H1 (cell line): ENCODE data around the gene ZNF587B. TPM values are rescaled to one million over a fixed set of nuclear protein-coding genes. Genes with fewer than 3 reads are reported as not detected.
A peak's percentile ranks its signal among the peaks of the same experiment; 100 is the strongest.

Experiments
- BCL11A ChIP-seq, 2 experiments: IDR thresholded peaks; one replicate each; pipeline ENCODE4 v1.6.1; 2011; ENCODE audit warnings: low read depth in 2 of 2, low read length in 2 of 2, mild to moderate bottlenecking in 2 of 2
- CEBPB ChIP-seq: IDR thresholded peaks from 2 replicates; pipeline ENCODE4 v1.6.1; 2012; ENCODE audit warnings: low read depth, low read length
- CHD7 ChIP-seq: fragments of 300-600 bp; sonication (generic); IDR thresholded peaks from 2 replicates; pipeline ENCODE4 v1.7.1; 2012; ENCODE audit warnings: low read length, moderate library complexity, mild to moderate bottlenecking, inconsistent platforms; ENCODE audit not compliant: insufficient replicate concordance
- GABPA ChIP-seq: IDR thresholded peaks from 2 replicates; pipeline ENCODE4 v1.6.1; 2011; ENCODE audit warnings: mild to moderate bottlenecking, low read length, moderate library complexity, borderline replicate concordance; ENCODE audit not compliant: insufficient read depth
- GTF2F1 ChIP-seq: IDR thresholded peaks from 2 replicates; pipeline ENCODE4 v1.6.1; 2012; ENCODE audit warnings: low read depth, low read length, improper control_type of control experiment, borderline replicate concordance
- NRF1 ChIP-seq: IDR thresholded peaks from 2 replicates; pipeline ENCODE4 v1.6.1; 2011; ENCODE audit warnings: mild to moderate bottlenecking, low read depth, low read length, improper control_type of control experiment
- PHF8 ChIP-seq: fragments of 200-600 bp; sonication (generic); conservative IDR thresholded peaks from 2 replicates; pipeline ENCODE4 v1.7.1; 2012; ENCODE audit warnings: low read depth, mild to moderate bottlenecking, inconsistent platforms, low read length, moderate library complexity
- POLR2A ChIP-seq, 2 experiments: IDR thresholded peaks; 1 replicate in 1 of 2; 2 replicates in 1 of 2; pipeline ENCODE4 v1.6.1; 2011; ENCODE audit warnings: low read depth in 2 of 2, low read length in 2 of 2, mild to moderate bottlenecking in 2 of 2; ENCODE audit errors: control extremely low read depth in 1 of 2
- SAP30 ChIP-seq: fragments of 300-600 bp; sonication (generic); IDR thresholded peaks from 2 replicates; pipeline ENCODE4 v1.7.1; 2012; ENCODE audit warnings: low read length, moderate library complexity, mild to moderate bottlenecking, inconsistent platforms; ENCODE audit not compliant: insufficient read depth, insufficient replicate concordance
- TAF1 ChIP-seq: IDR thresholded peaks from 2 replicates; pipeline ENCODE4 v1.6.1; 2011; ENCODE audit warnings: mild to moderate bottlenecking, low read depth, low read length
- TAF7 ChIP-seq: optimal IDR thresholded peaks from 2 replicates; pipeline ENCODE3; 2011; ENCODE audit warnings: low read depth, mild to moderate bottlenecking, inconsistent platforms, low read length, moderate library complexity, borderline replicate concordance
- polyA plus RNA-seq, 7 experiments: library from polyadenylated mRNA; depleted of rRNA in 3 of 7; stranded (reverse) in 5 of 7; unstranded in 2 of 7; fragments of >200 nt in 5 of 7; fragments of 200-250 nt in 2 of 7; gene quantifications; 1 replicate in 5 of 7; 2 replicates in 1 of 7; 4 replicates in 1 of 7; pipeline versions ENCODE4 v1.2.1 to v1.2.3, GENCODE V29; 2011 to 2013; ENCODE audit warnings: missing spikeins in 2 of 7, mixed read lengths in 2 of 7
- total RNA-seq: library from RNA; stranded (reverse); fragmentation: NEBNext Ultra II Directional; extraction: Animal tissue kit (Norgen Biotek cat#: 25700); gene quantifications from 2 replicates; pipeline ENCODE4 v1.2.1, GENCODE V29; 2021

Gene ZNF587B
- total and polyA plus RNA-seq, 2 of the 8 experiments (the other 6 are each of a cell fraction or from before 2014, with no cell fraction given) = 13.8 to 60.1 TPM

DNA sequence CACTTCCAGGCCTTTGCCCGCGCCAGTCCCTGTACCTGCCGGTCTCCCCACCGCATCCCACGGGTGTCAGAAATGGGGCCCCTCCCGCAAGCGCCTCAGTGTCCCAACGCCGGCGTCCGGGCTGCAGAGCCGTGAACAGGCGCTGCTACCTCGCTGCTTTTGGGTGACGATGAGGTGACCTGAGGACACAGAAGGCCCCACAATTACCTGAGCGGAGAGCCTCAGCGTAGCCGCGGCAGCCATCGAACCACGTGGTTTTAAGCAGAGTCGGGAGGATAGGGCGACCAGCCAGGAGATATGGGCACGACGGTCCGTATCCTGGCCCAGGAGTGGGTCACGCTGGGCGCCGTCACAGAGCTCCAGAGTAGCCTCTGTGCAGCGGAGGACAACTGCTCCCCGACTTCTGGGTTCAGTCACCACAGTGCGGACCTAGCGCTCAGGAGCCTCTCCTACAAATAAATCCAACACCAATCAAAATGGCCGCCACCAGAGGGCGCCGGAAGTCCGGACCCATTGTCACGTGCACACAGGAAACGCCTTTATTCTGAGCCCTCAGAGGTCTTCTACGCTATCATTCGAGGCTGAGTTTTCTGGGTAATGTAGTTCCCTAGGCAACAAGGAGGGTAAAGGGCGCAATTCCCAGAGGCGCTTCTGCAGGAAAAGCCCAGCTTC, 58.6 kb downstream of the ZNF587B start, which contains the start of gene ZNF814 (continued):
- TF ChIP-seq PHF8 (peak; percentile 71), CEBPB (no peak), TAF7 (peak; percentile 51), GTF2F1 (no peak; the same call in 1 of the 2 replicates), POLR2A (IDR thresholded peaks at IDR 0.05; ENCODE audit: control extremely low read depth in 1 of 2, low read depth in 2 of 2, low read length in 2 of 2) (peak; percentile 82 to 96), BCL11A (IDR thresholded peaks at IDR 0.05; ENCODE audit: low read depth in 2 of 2, low read length in 2 of 2) (no peak), SAP30 (peak; percentile 70), TAF1 (peak; percentile 93), GABPA (peak; percentile 92; the same call in 1 of the 2 replicates), CHD7 (no peak), NRF1 (no peak)
